GM19455 (cell line): ENCODE measurements around the gene MRPL36.
"Not testable (repeated sequence)": the region's sequence is repeated elsewhere in the genome, so short reads cannot be mapped to it uniquely, and the experiment has no call there.

Source experiments
- ATAC-seq: cut with Tn5 transposase; IDR thresholded peaks from one replicate; pipeline ENCODE4 v1.9.1; 2021; ENCODE audit not compliant: unreplicated experiment

Gene MRPL36

GRCh38 chr5:1832511-1833250, 33.0 kb upstream of the MRPL36 start:
- no peak for ATAC-seq

GRCh38 chr5:1831677-1832313, 32.2 kb upstream of the MRPL36 start:
- no peak for ATAC-seq

GRCh38 chr5:1831257-1831656, 31.6 kb upstream of the MRPL36 start:
- ATAC-seq = no peak

- ATAC-seq = no peak
These were observed 31.1 kb upstream of the MRPL36 start for GRCh38 chr5:1830571-1831228.

GRCh38 chr5:1827886-1828397, 28.3 kb upstream of the MRPL36 start:
- ATAC-seq = no peak

GRCh38 chr5:1827025-1827885, 27.6 kb upstream of the MRPL36 start:
- no peak for ATAC-seq

GRCh38 chr5:1826235-1826980, 26.8 kb upstream of the MRPL36 start:
- ATAC-seq = no peak

GRCh38 chr5:1824903-1825841, 25.5 kb upstream of the MRPL36 start:
- no peak for ATAC-seq

- no peak for ATAC-seq
These were observed 24.6 kb upstream of the MRPL36 start for GRCh38 chr5:1824109-1824821.

- ATAC-seq = no peak
These were observed 23.9 kb upstream of the MRPL36 start for GRCh38 chr5:1823381-1824034.

- ATAC-seq = no peak
These were observed 22.2 kb upstream of the MRPL36 start for GRCh38 chr5:1821862-1822261.

GRCh38 chr5:1820926-1821325, 21.3 kb upstream of the MRPL36 start:
- ATAC-seq = no peak

GRCh38 chr5:1820381-1820780, 20.7 kb upstream of the MRPL36 start:
- no peak for ATAC-seq

GRCh38 chr5:1819458-1819857, 19.8 kb upstream of the MRPL36 start:
- ATAC-seq = no peak

GRCh38 chr5:1818784-1819183, 19.1 kb upstream of the MRPL36 start:
- no peak for ATAC-seq

- no peak for ATAC-seq
These were observed 17.8 kb upstream of the MRPL36 start for GRCh38 chr5:1817261-1818043.

- not testable (repeated sequence) for ATAC-seq
These were observed 17.0 kb upstream of the MRPL36 start for GRCh38 chr5:1816495-1817089.
